GM18519 (cell line): ENCODE results near the gene CCDC63.
"Not testable (repeated sequence)": the region's sequence is repeated elsewhere in the genome, so short reads cannot be mapped to it uniquely, and the experiment has no call there.

Source experiments
- ATAC-seq: cut with Tn5 transposase; IDR thresholded peaks from one replicate; pipeline ENCODE4 v1.9.1; 2021; ENCODE audit warnings: mild to moderate bottlenecking, moderate library complexity; ENCODE audit not compliant: unreplicated experiment, low FRiP score

CCDC63 gene

GRCh38 chr12:110844131-110844530, 2.7 kb upstream of the CCDC63 start:
- no peak for ATAC-seq

- ATAC-seq: no peak
Measured at GRCh38 chr12:110844551-110845338, 2.0 kb upstream of the CCDC63 start.

GRCh38 chr12:110845339-110845682, 1.5 kb upstream of the CCDC63 start:
- ATAC-seq: no peak

GRCh38 chr12:110848314-110848923, 1.6 kb downstream of the CCDC63 start:
- no peak for ATAC-seq

- ATAC-seq: no peak
Measured at GRCh38 chr12:110849221-110849620, 2.4 kb downstream of the CCDC63 start.

- ATAC-seq: no peak
Measured at GRCh38 chr12:110849748-110850403, 3.1 kb downstream of the CCDC63 start.

GRCh38 chr12:110850762-110851161, 4.0 kb downstream of the CCDC63 start:
- ATAC-seq: no peak

GRCh38 chr12:110853836-110854235, 7.0 kb downstream of the CCDC63 start:
- ATAC-seq: no peak

GRCh38 chr12:110856542-110856941, 9.8 kb downstream of the CCDC63 start:
- no peak for ATAC-seq

- ATAC-seq: no peak
Measured at GRCh38 chr12:110857528-110857927, 10.7 kb downstream of the CCDC63 start.

GRCh38 chr12:110857954-110858353, 11.2 kb downstream of the CCDC63 start:
- ATAC-seq: not testable (repeated sequence)

- ATAC-seq: no peak
Measured at GRCh38 chr12:110858848-110859247, 12.1 kb downstream of the CCDC63 start.

GRCh38 chr12:110860833-110861296, 14.1 kb downstream of the CCDC63 start:
- ATAC-seq: no peak

- no peak for ATAC-seq
Measured at GRCh38 chr12:110861729-110862128, 14.9 kb downstream of the CCDC63 start.

GRCh38 chr12:110862329-110862728, 15.5 kb downstream of the CCDC63 start:
- ATAC-seq: no peak

- no peak for ATAC-seq
Measured at GRCh38 chr12:110863161-110863560, 16.4 kb downstream of the CCDC63 start.

GRCh38 chr12:110865521-110865920, 18.7 kb downstream of the CCDC63 start:
- ATAC-seq: no peak

- ATAC-seq: no peak
Measured at GRCh38 chr12:110869026-110869425, 22.2 kb downstream of the CCDC63 start.

- ATAC-seq: no peak
Measured at GRCh38 chr12:110869803-110870202, 23.0 kb downstream of the CCDC63 start.

GRCh38 chr12:110872100-110872499, 25.3 kb downstream of the CCDC63 start:
- no peak for ATAC-seq

- no peak for ATAC-seq
Measured at GRCh38 chr12:110874351-110874750, 27.6 kb downstream of the CCDC63 start.

- no peak for ATAC-seq
Measured at GRCh38 chr12:110874781-110875180, 28.0 kb downstream of the CCDC63 start.
